ENCODE measurements around the gene RACK1.

RACK1 gene

DNA sequence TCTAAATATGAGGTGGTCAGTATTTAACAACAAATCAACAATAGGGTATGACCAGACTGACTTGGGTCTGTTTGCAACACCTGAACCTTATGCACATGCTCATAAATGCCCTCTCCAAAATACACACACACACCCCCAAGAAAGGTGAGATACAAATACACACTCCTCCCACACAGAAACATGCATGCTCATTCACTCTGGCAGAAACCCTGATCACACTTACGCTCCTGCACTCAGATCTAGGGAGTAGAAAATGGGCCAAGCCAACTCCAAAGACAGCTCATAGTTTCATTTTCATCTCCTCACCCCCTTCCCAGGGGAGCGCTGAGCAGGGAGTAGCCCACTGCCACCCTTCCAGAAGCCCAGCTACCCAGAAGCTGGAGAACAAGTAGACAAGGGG, 50.0 kb downstream of the RACK1 start:
- no peak for DNase-seq

DNA sequence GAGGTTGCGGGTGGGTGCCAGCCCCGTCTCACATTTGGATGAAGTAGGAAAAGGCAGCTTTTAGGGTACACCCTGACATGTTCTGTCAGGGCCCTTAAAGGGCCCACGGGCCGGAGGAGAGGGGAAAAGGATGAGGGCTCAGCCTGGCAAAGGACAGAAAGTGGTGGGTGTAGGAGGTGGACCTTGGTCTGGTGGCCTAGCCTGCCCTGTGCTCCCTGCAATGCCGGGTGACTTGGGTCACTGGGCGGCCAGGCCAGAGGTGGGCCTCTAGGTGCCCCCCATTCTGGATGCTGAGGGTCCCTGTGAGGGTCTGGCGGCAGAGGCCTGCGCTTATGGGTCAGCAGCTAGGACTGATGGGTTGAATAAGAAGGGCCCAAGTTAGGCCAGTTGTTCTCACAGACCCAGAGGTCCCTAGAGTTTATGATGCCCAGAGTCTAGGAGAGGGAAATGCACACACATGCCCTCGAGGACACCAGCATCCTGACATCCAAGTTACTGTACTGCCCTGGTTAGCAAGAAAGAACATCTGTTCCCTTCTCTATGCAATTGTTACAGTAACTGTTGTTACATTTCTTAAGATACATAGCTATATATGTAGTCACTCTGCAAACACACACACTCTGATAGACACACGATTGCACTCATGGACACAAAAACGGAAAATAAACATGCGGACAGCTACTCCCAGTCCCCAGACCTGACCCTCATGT, 51.2 kb downstream of the RACK1 start:
- DNase-seq, result no peak

DNA sequence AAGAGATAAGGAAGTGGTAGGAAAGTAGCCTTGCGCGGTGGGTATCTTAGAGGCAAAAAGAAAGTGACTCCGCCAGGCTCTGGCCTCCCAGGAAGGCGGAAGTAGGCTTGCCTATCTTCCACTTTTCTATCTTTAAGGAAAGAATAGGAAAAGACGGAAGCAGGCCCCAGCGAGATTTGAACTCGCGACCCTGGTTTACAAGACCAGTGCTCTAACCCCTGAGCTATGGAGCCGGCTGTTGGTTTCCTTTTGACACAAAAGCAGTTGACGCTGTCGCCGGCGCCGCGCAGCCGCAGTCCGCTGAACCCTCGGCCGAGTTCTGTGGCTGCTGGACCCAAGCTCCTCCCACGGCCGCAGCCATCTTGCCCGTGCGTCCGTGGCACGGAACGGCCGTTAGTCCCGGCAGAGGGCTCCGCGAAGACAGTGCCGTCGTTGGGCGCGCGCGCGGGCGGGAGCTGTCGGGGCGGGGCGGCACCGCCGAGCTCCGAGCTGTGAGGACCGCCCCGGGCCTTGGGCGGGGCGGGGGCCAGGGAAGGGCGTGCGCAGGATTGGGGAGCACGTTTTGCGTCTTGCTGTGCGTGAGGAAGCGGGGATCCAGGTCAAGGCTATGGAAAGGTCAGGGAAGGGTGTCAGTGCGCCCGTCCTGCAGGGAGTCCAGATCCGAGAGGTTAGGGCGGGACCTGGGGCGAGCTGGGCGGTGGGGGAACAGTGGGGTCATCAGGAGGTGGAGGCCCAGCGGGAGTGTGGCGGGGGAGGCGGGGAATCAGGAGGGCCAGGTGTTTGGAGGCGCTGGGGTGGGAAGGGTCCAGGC, 52.0 kb downstream of the RACK1 start:
- no peak for DNase-seq

DNA sequence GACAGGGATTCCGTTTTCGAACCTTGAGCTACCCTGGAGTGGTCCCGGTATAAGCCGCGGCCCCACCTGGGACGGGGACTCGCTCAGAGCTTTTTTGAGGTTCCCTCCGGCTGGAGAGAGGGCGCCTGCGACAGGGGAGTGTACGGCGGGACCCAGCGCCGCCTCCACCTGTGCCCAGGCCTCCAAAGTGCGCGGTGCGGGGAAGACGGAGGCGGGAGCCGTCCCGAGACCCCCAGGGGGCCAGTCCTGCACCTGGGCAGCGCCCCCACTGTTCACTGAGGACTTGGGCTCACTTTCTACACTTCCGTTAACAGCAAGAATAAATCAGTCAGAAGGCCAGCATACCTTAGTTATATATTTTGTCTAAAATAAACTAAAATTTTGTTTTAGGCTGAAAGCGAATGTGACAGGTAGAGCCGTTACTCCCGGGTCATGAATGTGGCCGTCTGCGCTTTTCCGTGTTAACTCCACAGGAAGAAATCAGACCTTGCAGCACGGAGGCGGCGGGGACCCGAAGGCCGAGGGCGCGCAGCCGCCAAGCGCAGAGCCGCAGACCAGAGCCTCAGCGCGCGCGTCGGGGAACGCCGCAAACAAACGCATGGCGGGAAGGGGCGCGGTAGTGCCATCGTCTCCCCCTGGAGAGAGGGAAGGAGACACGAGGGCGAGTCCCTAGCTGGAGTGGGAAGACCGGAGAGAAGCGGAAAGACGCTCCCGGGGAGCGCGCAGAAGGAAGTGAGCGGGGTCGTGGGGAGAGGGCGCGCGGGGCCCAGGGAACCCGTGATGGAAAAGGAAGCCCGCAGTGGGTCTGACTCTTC, 52.8 kb downstream of the RACK1 start:
- no peak for DNase-seq

DNA sequence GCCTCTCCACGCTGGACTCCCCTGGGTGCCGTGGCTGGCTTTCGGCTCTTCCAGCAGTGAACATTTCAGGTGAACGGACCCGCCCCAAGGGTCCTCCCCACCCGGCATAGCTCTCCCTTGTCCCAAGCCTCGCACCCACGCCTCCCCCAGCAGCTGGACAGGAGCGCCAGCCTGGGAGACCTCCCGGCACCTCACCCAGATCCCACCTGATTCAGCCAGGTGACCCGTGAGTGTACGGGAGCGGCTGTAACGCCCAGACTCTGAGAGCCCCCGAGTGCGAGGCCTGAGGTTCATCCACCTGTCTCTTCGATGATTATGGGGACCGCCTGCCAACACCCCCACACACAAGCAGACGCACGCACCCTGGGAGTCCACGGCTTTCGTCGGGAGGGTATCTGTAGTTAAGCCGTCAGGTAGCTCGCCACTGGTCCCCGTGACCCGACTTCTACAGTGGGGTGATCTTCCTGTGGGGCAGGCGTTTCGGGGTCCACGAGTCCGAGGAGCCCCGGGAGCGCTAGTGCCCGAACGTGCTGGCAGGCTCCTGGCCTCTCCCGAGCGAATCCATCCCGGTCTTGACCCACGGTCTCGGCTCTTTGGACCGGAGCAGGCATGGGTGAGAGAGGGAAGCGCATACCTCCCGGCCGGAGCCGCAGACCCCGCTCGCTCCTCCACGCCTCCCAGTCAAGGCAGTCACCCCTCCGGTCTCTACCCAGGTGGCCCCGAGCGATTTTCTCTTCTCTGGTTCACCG, 53.6 kb downstream of the RACK1 start:
- no peak for DNase-seq

DNA sequence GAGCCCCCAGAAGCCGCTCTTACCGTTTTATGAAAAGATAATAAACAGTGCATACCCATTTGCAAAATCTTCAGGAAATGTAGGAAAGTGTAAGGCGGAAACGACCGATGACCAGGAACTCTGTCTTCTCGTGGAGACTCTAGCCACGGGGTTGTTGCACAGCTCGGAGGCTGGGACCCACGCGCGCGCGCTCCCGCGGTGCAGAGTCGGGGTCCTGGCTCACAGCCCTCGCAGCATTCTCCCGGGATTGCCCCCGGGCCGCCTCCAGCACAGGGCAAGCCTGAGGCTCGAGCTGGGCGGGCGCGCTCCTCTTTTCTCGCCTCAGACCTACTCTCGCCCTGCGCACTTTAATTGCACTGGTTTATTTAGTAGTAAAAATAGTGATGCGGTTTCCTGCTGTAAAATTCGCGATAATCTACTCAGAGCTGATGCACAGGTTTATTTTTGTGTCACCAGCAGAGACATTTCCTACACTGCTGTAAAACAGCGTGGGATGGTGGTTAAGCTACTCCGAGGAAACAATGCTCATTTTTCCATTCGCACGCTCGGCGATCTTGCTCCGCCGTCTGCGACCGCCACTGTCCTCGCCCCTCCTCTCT, 54.2 kb downstream of the RACK1 start:
- no peak for DNase-seq

DNA sequence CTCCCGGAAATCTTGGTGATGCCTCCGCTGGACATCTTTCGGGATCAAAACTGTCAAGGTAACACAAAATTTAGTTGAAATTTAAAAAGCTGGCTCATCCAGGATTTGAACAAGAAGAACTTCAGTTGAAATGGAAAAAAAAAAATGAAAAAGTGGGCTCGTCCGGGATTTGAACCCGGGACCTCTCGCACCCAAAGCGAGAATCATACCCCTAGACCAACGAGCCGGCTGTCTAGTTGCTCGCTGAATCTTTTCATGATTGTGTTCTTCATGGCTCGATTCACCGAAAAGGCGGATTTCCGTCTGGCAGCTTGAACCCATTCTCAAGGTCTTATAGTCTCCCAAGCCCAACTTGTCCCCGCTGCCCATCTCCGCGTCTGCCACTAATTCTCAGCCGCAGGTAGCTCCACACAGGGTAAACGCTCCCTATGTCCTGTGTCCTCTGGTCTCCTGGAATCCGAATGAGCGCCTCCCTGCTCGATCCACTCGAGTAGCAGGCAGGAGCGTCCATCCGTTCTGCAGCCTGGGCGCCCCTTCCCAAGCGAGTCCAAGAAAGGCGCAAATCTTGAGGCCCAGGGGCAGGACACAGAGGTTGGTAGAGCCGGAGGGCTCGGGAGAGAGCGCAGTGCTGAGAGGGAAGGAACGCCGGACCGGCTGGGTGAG, 54.9 kb downstream of the RACK1 start:
- DNase-seq, result no peak

DNA sequence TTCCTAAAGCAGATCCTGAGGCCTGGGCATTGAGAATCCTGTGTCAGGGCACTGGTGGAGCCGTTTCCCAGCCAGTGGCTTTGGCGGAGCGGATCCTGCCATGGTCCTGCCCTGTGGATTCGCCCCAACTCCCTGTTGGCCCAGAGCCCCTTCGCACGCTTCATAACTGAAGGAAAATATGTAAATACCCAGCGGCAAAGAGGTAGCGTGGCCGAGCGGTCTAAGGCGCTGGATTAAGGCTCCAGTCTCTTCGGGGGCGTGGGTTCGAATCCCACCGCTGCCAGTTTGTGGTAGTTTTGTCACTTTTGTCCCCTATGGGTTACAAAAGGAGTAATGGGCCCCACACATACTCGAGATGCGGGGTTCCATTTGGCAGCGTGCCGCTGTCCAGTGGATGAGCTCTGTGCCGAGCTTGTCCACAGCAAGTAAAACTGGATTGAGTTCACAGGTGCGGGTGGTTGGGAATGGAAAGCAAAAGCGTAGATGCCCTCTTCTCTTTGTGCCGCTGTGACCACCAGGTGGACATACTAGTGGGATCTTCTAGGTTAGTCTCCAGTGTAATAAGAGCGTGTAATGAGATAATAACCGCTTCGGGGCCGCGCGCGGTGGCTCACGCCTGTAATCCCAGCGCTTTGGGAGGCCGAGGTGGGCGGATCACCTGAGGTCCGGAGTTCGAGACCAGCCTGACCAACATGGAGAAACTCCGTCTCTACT, 56.0 kb downstream of the RACK1 start:
- no peak for DNase-seq

DNA sequence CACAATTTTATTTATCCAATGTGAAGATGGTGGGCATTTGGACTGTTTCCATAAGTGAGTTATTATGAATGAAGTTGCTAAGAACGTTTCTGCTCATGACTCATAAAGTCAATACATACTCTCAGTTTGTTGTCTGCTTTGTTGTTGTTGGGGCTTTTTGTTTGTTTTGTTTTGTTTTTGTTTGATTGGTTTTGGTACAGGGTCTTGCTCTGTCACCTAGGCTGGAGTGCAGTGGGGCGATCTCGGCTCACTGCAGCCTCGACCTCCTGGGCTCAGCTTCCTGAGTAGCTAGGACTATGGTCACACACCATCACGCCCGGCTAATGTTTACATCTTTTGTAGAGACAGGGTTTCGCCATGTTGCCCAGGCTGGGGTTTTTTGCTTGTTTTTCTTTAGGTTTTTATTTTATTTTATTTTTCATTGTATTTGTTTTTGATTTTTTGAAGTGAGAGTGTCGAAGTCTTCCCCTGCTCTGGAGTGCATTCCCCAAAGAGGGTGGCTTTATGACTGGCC, 56.7 kb downstream of the RACK1 start:
- no peak for DNase-seq

All from NCI-H2171 treated with DMSO at 0.1 percent for 48 hours (cell line).